Measurements from ENCODE around the gene CCDC40. TPM values are rescaled to one million over a fixed set of nuclear protein-coding genes. Genes with fewer than 3 reads are reported as not detected.
"Not testable (repeated sequence)": the region's sequence is repeated elsewhere in the genome, so short reads cannot be mapped to it uniquely, and the experiment has no call there.

Gene CCDC40
- total and polyA plus RNA-seq, 3 experiments from 2014 or later = 3.6 to 4.3 TPM; not detected in 1

DNA sequence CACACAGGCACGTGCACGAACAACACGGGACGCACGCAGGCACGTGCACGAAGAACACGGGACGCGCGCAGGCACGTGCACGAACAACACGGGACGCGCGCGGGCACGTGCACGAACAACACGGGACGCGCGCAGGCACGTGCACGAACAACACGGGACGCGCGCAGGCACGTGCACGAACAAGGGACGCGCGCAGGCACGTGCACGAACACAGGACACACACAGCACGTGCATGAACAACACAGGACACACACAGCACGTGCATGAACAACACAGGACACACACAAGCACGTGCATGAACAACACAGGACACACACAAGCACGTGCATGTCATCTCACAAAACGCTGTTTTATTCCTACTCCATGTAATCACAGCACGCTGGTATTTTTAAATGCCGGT is 53.7 kb downstream of the CCDC40 start:
- DNase-seq; H3K36me3 ChIP-seq (ENCODE audit: insufficient read depth, low read length); H3K27me3 Mint-ChIP-seq; H3K4me3 ChIP-seq (ENCODE audit: low read length); POLR2A ChIA-PET; H3K4me3 Mint-ChIP-seq; H3K4me1 Mint-ChIP-seq; H3K27ac Mint-ChIP-seq; H3K9me3 Mint-ChIP-seq; H3K27me3 ChIP-seq (ENCODE audit: insufficient read depth, low read length, poor library complexity, severe bottlenecking); H3K27ac ChIP-seq (ENCODE audit: low read depth, low read length); H3K36me3 Mint-ChIP-seq; H3K4me1 ChIP-seq (ENCODE audit: insufficient read depth, low read length); H3K9me3 ChIP-seq (ENCODE audit: low read length): not testable (repeated sequence)
- CTCF ChIA-PET = interaction anchor here (1.6 kb wide), 1 partner anchor 11 kb away, joined by 5 read pairs; the partner anchor contains the start of gene GAA

DNA sequence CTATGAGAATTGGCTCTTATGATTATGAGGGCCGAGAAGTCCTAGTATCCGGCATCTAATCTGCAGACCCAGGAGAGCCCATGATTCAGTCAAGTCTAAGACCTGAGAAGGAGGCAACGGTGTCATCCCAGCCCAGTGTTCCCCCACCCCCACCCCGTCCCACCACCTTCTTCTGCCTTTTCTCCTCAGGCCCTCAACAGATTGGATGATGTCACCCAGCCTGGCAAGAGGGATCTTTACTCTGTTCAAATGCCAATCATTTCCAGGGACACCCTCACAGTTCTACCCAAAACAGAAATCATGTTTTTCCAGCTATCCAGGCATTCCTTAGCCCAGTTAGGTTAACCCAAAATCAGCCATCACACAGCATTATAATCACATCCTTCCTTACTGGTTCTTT is 54.9 kb downstream of the CCDC40 start:
- no peak overlapping the region for H3K4me3 ChIP-seq (ENCODE audit: low read length)
- no peaks in the 10 kb centered on the region for H3K9me3 ChIP-seq (ENCODE audit: low read length)
- H3K36me3 Mint-ChIP-seq = no peaks in the 10 kb centered on the region
- H3K27me3 Mint-ChIP-seq = peaks cover 3 to 6% of the 10 kb centered on the region in 2 donors
- no peaks in the 10 kb centered on the region for H3K4me1 ChIP-seq (ENCODE audit: insufficient read depth, low read length)
- no peak for DNase-seq
- CTCF ChIA-PET = interaction anchor here (2.4 kb wide), 1 partner anchor 10 kb away, joined by 9 read pairs; the partner anchor contains the start of gene GAA
- no peak overlapping the region for H3K27ac ChIP-seq (ENCODE audit: low read depth, low read length)
- H3K27me3 ChIP-seq (ENCODE audit: insufficient read depth, low read length, poor library complexity, severe bottlenecking) = no peaks in the 10 kb centered on the region
- H3K4me1 Mint-ChIP-seq = no peaks in the 10 kb centered on the region
- POLR2A ChIA-PET = no interaction called here
- H3K36me3 ChIP-seq (ENCODE audit: insufficient read depth, low read length) = no peaks in the 10 kb centered on the region
- no peaks in the 10 kb centered on the region for H3K9me3 Mint-ChIP-seq
- H3K4me3 Mint-ChIP-seq = no peak overlapping the region
- no peak overlapping the region for H3K27ac Mint-ChIP-seq

DNA sequence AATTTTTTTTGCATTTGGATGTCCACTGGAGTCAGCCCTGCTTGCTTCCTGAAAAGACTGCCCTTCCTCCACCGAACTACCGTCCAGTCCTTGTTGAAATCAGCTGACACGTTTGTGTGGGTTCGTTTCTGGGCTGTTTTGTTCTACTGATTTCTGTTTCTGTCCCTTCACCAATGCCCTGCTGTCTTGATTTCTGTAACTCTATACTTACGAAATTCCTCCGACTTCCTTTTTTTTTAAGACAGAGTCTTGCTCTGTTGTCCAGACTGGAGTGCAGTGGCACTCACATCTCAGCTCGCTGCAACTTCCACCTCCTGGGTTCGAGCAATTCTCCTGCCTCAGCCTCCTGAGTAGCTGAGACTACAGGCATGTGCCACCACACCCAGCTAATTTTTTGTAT is 56.5 kb downstream of the CCDC40 start:
- H3K4me1 Mint-ChIP-seq = no peaks in the 10 kb centered on the region
- no peak for DNase-seq
- no peaks in the 10 kb centered on the region for H3K36me3 Mint-ChIP-seq
- no peaks in the 10 kb centered on the region for H3K36me3 ChIP-seq (ENCODE audit: insufficient read depth, low read length)
- H3K4me3 ChIP-seq (ENCODE audit: low read length) = no peak overlapping the region
- ChIA-PET POLR2A (interaction anchor here (0.7 kb wide), 1 partner anchor 9 kb away, joined by 4 read pairs; the partner anchor contains the start of gene GAA), CTCF (interaction anchor here (1.0 to 2.4 kb wide), 2 partner anchors 9 to 11 kb away, joined by 4 to 9 read pairs; partner anchors contain the start of gene GAA)
- no peaks in the 10 kb centered on the region for H3K27me3 ChIP-seq (ENCODE audit: insufficient read depth, low read length, poor library complexity, severe bottlenecking)
- H3K27ac ChIP-seq (ENCODE audit: low read depth, low read length) = no peak overlapping the region
- no peaks in the 10 kb centered on the region for H3K9me3 ChIP-seq (ENCODE audit: low read length)
- peaks cover 3 to 6% of the 10 kb centered on the region in 2 donors for H3K27me3 Mint-ChIP-seq
- no peaks in the 10 kb centered on the region for H3K4me1 ChIP-seq (ENCODE audit: insufficient read depth, low read length)
- no peak overlapping the region for H3K4me3 Mint-ChIP-seq
- no peaks in the 10 kb centered on the region for H3K9me3 Mint-ChIP-seq
- peak overlapping the region in 2 of 8 donors; percentile 17 to 72 for H3K27ac Mint-ChIP-seq

- Mint-ChIP-seq H3K4me3 (peak overlapping the region in 1 of 7 donors; percentile 79), H3K27ac (peak overlapping the region in 1 of 8 donors; percentile 3), H3K9me3 (no peaks in the 10 kb centered on the region), H3K27me3 (peaks cover 0 to 6% of the 10 kb centered on the region in 2 donors), H3K4me1 (peaks cover 1 to 9% (median 2%) of the 10 kb centered on the region in 3 donors), H3K36me3 (no peaks in the 10 kb centered on the region)
- no peak overlapping the region for H3K27ac ChIP-seq (ENCODE audit: low read depth, low read length)
- H3K4me1 ChIP-seq (ENCODE audit: insufficient read depth, low read length) = peaks cover 4% of the 10 kb centered on the region
- no peaks in the 10 kb centered on the region for H3K27me3 ChIP-seq (ENCODE audit: insufficient read depth, low read length, poor library complexity, severe bottlenecking)
- no peaks in the 10 kb centered on the region for H3K36me3 ChIP-seq (ENCODE audit: insufficient read depth, low read length)
- no peak for DNase-seq
- no peak overlapping the region for H3K4me3 ChIP-seq (ENCODE audit: low read length)
- ChIA-PET CTCF (interaction anchor here (2.0 kb wide), 1 partner anchor 12 kb away, joined by 6 read pairs; no protein-coding TSS in a partner anchor), POLR2A (no interaction called here)
- H3K9me3 ChIP-seq (ENCODE audit: low read length) = no peaks in the 10 kb centered on the region
Measured at GRCh38 chr17:80095038-80095843, 58.8 kb downstream of the CCDC40 start.

DNA sequence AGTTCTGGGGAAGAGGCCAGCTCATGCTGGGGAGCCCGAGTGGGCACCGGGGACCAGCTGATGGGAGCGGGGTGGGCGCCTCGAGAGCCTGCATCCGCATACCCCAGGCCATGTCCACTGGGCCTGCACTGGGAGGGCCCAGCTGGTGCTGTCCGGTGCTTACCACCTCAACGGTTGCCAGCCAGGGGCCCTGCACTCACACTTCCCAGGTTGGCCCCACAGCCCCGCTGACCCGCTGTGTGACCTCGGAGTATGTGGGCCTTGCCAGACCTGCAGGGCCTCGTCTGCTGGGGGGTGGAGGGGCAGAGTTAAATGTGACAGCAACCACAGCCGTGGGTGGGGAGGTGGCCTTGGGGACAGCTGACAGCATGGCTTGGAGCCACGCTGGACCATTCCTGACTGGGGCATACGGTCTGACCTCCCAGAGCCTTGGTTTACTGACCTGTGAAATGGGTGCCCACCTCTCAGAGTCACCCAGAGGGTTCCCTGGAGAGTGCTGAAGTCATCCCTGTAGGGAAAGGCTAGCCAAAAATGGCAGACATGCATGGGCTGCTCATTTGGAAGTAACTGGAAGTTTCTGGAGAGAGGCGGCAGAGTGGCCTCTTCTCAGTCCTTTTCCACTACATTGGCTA is 59.5 kb downstream of the CCDC40 start:
- peaks cover 7 to 16% (median 10%) of the 10 kb centered on the region in 3 donors for H3K4me1 Mint-ChIP-seq
- H3K9me3 Mint-ChIP-seq = no peaks in the 10 kb centered on the region
- Histone ChIP-seq H3K9me3 (ENCODE audit: low read length) (no peaks in the 10 kb centered on the region), H3K36me3 (ENCODE audit: insufficient read depth, low read length) (no peaks in the 10 kb centered on the region), H3K27me3 (ENCODE audit: insufficient read depth, low read length, poor library complexity, severe bottlenecking) (no peaks in the 10 kb centered on the region), H3K27ac (ENCODE audit: low read depth, low read length) (no peak overlapping the region), H3K4me3 (ENCODE audit: low read length) (no peak overlapping the region), H3K4me1 (ENCODE audit: insufficient read depth, low read length) (peaks cover 11% of the 10 kb centered on the region)
- no peak overlapping the region for H3K27ac Mint-ChIP-seq
- ChIA-PET CTCF (interaction anchor here (2.0 kb wide), 1 partner anchor 13 kb away, joined by 6 read pairs; no protein-coding TSS in a partner anchor), POLR2A (no interaction called here)
- H3K27me3 Mint-ChIP-seq = peaks cover 0 to 6% of the 10 kb centered on the region in 2 donors
- H3K36me3 Mint-ChIP-seq = peaks cover 0 to 1% (median 0%) of the 10 kb centered on the region in 3 donors
- no peak for DNase-seq
- no peak overlapping the region for H3K4me3 Mint-ChIP-seq

GRCh38 chr17:80096561-80097021 is 60.1 kb downstream of the CCDC40 start:
- ChIA-PET CTCF (no interaction called here), POLR2A (no interaction called here)
- no peaks in the 10 kb centered on the region for H3K36me3 ChIP-seq (ENCODE audit: insufficient read depth, low read length)
- H3K4me1 ChIP-seq (ENCODE audit: insufficient read depth, low read length) = peaks cover 12% of the 10 kb centered on the region
- no peaks in the 10 kb centered on the region for H3K9me3 ChIP-seq (ENCODE audit: low read length)
- peaks cover 8 to 17% (median 10%) of the 10 kb centered on the region in 3 donors for H3K4me1 Mint-ChIP-seq
- H3K27me3 ChIP-seq (ENCODE audit: insufficient read depth, low read length, poor library complexity, severe bottlenecking) = no peaks in the 10 kb centered on the region
- no peak overlapping the region for H3K27ac ChIP-seq (ENCODE audit: low read depth, low read length)
- peaks cover 0 to 1% (median 0%) of the 10 kb centered on the region in 3 donors for H3K36me3 Mint-ChIP-seq
- no peak overlapping the region for H3K4me3 Mint-ChIP-seq
- H3K27me3 Mint-ChIP-seq = peaks cover 0 to 6% of the 10 kb centered on the region in 2 donors
- no peak for DNase-seq
- H3K4me3 ChIP-seq (ENCODE audit: low read length) = no peak overlapping the region
- H3K9me3 Mint-ChIP-seq = no peaks in the 10 kb centered on the region
- H3K27ac Mint-ChIP-seq = no peak overlapping the region

GRCh38 chr17:80097127-80097621 is 60.7 kb downstream of the CCDC40 start:
- H3K27me3 Mint-ChIP-seq = peaks cover 0 to 5% of the 10 kb centered on the region in 2 donors
- no peak overlapping the region for H3K27ac ChIP-seq (ENCODE audit: low read depth, low read length)
- peak overlapping the region in 1 of 7 donors; percentile 63 for H3K4me3 Mint-ChIP-seq
- no peak for DNase-seq
- H3K9me3 Mint-ChIP-seq = no peaks in the 10 kb centered on the region
- no peaks in the 10 kb centered on the region for H3K36me3 ChIP-seq (ENCODE audit: insufficient read depth, low read length)
- peaks cover 10 to 23% (median 14%) of the 10 kb centered on the region in 3 donors for H3K4me1 Mint-ChIP-seq
- H3K27ac Mint-ChIP-seq = no peak overlapping the region
- H3K9me3 ChIP-seq (ENCODE audit: low read length) = no peaks in the 10 kb centered on the region
- peaks cover 16% of the 10 kb centered on the region for H3K4me1 ChIP-seq (ENCODE audit: insufficient read depth, low read length)
- no peaks in the 10 kb centered on the region for H3K27me3 ChIP-seq (ENCODE audit: insufficient read depth, low read length, poor library complexity, severe bottlenecking)
- peaks cover 0 to 5% (median 0%) of the 10 kb centered on the region in 3 donors for H3K36me3 Mint-ChIP-seq
- POLR2A ChIA-PET = no interaction called here
- no peak overlapping the region for H3K4me3 ChIP-seq (ENCODE audit: low read length)
- CTCF ChIA-PET = no interaction called here

Data from CD8-positive, alpha-beta memory T cell (primary cell).